Panc1 (cell line): ENCODE results near the gene LAP3. TPM values are rescaled to one million over a fixed set of nuclear protein-coding genes. Genes with fewer than 3 reads are reported as not detected.

Source experiments
- ATAC-seq: fragments of 200-7000 bp; cut with Tn5 transposase; 2 replicates; pipeline ENCODE4 v1.9.1; 2020; ENCODE audit warnings: mild to moderate bottlenecking, moderate library complexity
- BruUV-seq: library from RNA; stranded (reverse); fragments of 400-500 nt; replicated peaks from 2 replicates; lab custom pipeline; 2021; lab: Mats Ljungman, UMichigan
- CTCF ChIA-PET: fragments of 300-600 bp; sonication (Branson Sonifier 250); formaldehyde crosslinking; loops from one replicate; lab custom pipeline; 2022; ENCODE audit warnings: antibody characterized with exemption; lab: Charles Lee
- POLR2A ChIA-PET: fragments of 300-600 bp; sonication (Branson Sonifier 250); formaldehyde crosslinking; loops from one replicate; lab custom pipeline; 2022; ENCODE audit warnings: antibody characterized with exemption; lab: Charles Lee
- DNase-seq: peaks from one replicate; pipeline ENCODE4 v3.0.0-alpha.2; 2010; ENCODE audit warnings: low read depth, low spot score
- H3K27ac ChIP-seq: 2 replicates; pipeline ENCODE4 v1.5.1; 2011; ENCODE audit warnings: mild to moderate bottlenecking, low read length, inconsistent platforms
- H3K27me3 ChIP-seq: fragments of 200-500 bp; sonication (Bioruptor generic); 2 replicates; pipeline ENCODE4 v1.6.0; 2014; ENCODE audit warnings: low read length, inconsistent platforms; ENCODE audit not compliant: control insufficient read depth, insufficient read depth
- H3K36me3 ChIP-seq: fragments of 200-500 bp; sonication (Bioruptor generic); 2 replicates; pipeline ENCODE4 v1.5.1; 2014; ENCODE audit warnings: inconsistent platforms, mild to moderate bottlenecking, low read length, moderate library complexity; ENCODE audit not compliant: control insufficient read depth, insufficient read depth
- H3K4me1 ChIP-seq: 2 replicates; pipeline ENCODE4 v1.5.1; 2011; ENCODE audit warnings: inconsistent platforms, mild to moderate bottlenecking, low read length, moderate library complexity; ENCODE audit not compliant: control insufficient read depth, insufficient read depth
- H3K4me3 ChIP-seq, 2 experiments: 2 replicates each; pipeline ENCODE4 v1.5.1; 2011 to 2012; ENCODE audit warnings: low read depth in 2 of 2, low read length in 2 of 2, mild to moderate bottlenecking in 2 of 2, inconsistent platforms in 1 of 2, moderate library complexity in 1 of 2
- H3K9me3 ChIP-seq: fragments of 200-500 bp; sonication (Bioruptor generic); 2 replicates; pipeline ENCODE4 v1.5.1; 2014; ENCODE audit warnings: low read depth, mild to moderate bottlenecking, inconsistent platforms, low read length, moderate library complexity; ENCODE audit not compliant: control insufficient read depth, insufficient read depth
- POLR2AphosphoS5 ChIP-seq: IDR thresholded peaks from 2 replicates; pipeline ENCODE4 v1.6.1; 2012; ENCODE audit warnings: mild to moderate bottlenecking, low read depth, low read length, moderate library complexity
- SIN3A ChIP-seq: IDR thresholded peaks from 2 replicates; pipeline ENCODE4 v1.6.1; 2012; ENCODE audit warnings: low read depth, mild to moderate bottlenecking, low read length, moderate library complexity, borderline replicate concordance; ENCODE audit not compliant: insufficient read depth
- TCF7L2 ChIP-seq: IDR thresholded peaks from 2 replicates; pipeline ENCODE4 v1.6.1; 2011; ENCODE audit warnings: mild to moderate bottlenecking, low read depth, low read length, inconsistent platforms
- in situ Hi-C: cut with HindIII; loops from 2 replicates; pipeline ENCODE4 v1.10.0; 2016; ENCODE audit warnings: low sequenced_read_pairs, low pct_unique_long_range_greater_than_20kb
- intact Hi-C: fragments of 100-400 bp; cut with micrococcal nuclease; formaldehyde crosslinking; loops from one replicate; pipeline ENCODE4 v1.10.0; 2022; ENCODE audit not compliant: unreplicated experiment
- total RNA-seq: library from RNA; stranded (reverse); gene quantifications from one replicate; pipeline ENCODE4 v1.2.1, GENCODE V29; 2021; ENCODE audit not compliant: unreplicated experiment
- TF ChIP-seq, protein P1 (sequence below), 2 experiments: IDR thresholded peaks; 2 replicates each; pipeline ENCODE4 v1.6.1; 2011 to 2012; ENCODE audit warnings: low read depth in 2 of 2, control low read depth in 1 of 2, low read length in 1 of 2, mild to moderate bottlenecking in 1 of 2, moderate library complexity in 1 of 2; ENCODE audit not compliant: insufficient read depth in 1 of 2
- TF ChIP-seq, protein P2 (sequence below): fragments of 450-650 bp; IDR thresholded peaks from 2 replicates; pipeline ENCODE4 v1.5.1; 2017; ENCODE audit warnings: mild to moderate bottlenecking

The LAP3 gene
- total RNA-seq, 1 experiment from 2014 or later, result 51.4 TPM

DNA sequence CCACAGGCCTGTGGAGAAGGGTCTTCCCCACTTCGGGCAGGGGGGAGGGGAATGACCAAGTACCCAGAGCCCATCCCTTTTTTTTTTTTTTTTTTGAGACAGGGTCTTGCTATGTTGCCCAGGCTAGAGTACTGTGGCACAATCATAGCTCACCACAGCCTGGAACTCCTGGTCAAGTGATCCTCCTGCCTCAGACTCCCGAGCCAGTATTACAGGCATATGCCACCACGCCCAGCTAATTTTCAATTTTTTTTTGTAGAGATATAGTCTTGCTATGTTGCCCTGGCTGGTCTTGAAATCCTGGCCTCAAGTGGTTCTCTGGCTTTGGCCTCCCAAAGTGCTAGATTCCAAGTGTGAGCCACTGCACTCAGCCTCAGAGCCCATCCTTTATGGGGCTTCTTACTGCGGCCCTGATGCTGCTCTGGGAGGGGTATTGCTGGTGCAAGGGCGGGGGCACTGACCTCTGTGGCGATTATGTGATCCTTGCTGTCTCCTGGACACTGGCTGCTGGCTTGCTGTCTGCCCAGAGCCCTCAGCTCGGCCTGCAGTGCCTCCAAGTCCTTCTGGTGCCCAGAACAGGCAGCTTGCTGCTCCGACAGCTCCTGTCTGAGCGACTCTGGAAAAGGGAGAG lies 70.3 kb downstream of the LAP3 start:
- Histone ChIP-seq H3K27me3 (no peaks in the 10 kb centered on the region), H3K36me3 (no peaks in the 10 kb centered on the region), H3K9me3 (no peaks in the 10 kb centered on the region), H3K4me3 (no peak overlapping the region), H3K27ac (no peak overlapping the region), H3K4me1 (no peaks in the 10 kb centered on the region)
- DNase-seq, result no peak
- intact Hi-C loops, result no loop called here
- ChIA-PET POLR2A (no interaction called here), CTCF (no interaction called here)
- ATAC-seq, result no peak; the same call in 1 of the 2 replicates
- in situ Hi-C loops, result no loop called here
- BruUV-seq, result no TSS peak
- TF ChIP-seq TCF7L2 (no peak), POLR2AphosphoS5 (no peak), SIN3A (no peak)
- TF ChIP-seq, protein P1, sequence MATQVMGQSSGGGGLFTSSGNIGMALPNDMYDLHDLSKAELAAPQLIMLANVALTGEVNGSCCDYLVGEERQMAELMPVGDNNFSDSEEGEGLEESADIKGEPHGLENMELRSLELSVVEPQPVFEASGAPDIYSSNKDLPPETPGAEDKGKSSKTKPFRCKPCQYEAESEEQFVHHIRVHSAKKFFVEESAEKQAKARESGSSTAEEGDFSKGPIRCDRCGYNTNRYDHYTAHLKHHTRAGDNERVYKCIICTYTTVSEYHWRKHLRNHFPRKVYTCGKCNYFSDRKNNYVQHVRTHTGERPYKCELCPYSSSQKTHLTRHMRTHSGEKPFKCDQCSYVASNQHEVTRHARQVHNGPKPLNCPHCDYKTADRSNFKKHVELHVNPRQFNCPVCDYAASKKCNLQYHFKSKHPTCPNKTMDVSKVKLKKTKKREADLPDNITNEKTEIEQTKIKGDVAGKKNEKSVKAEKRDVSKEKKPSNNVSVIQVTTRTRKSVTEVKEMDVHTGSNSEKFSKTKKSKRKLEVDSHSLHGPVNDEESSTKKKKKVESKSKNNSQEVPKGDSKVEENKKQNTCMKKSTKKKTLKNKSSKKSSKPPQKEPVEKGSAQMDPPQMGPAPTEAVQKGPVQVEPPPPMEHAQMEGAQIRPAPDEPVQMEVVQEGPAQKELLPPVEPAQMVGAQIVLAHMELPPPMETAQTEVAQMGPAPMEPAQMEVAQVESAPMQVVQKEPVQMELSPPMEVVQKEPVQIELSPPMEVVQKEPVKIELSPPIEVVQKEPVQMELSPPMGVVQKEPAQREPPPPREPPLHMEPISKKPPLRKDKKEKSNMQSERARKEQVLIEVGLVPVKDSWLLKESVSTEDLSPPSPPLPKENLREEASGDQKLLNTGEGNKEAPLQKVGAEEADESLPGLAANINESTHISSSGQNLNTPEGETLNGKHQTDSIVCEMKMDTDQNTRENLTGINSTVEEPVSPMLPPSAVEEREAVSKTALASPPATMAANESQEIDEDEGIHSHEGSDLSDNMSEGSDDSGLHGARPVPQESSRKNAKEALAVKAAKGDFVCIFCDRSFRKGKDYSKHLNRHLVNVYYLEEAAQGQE (IDR thresholded peaks at IDR 0.05; ENCODE audit: insufficient read depth in 1 of 2, low read depth in 2 of 2, low read length in 1 of 2), result no peak
- TF ChIP-seq, protein P2, sequence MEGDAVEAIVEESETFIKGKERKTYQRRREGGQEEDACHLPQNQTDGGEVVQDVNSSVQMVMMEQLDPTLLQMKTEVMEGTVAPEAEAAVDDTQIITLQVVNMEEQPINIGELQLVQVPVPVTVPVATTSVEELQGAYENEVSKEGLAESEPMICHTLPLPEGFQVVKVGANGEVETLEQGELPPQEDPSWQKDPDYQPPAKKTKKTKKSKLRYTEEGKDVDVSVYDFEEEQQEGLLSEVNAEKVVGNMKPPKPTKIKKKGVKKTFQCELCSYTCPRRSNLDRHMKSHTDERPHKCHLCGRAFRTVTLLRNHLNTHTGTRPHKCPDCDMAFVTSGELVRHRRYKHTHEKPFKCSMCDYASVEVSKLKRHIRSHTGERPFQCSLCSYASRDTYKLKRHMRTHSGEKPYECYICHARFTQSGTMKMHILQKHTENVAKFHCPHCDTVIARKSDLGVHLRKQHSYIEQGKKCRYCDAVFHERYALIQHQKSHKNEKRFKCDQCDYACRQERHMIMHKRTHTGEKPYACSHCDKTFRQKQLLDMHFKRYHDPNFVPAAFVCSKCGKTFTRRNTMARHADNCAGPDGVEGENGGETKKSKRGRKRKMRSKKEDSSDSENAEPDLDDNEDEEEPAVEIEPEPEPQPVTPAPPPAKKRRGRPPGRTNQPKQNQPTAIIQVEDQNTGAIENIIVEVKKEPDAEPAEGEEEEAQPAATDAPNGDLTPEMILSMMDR, result no peak

DNA sequence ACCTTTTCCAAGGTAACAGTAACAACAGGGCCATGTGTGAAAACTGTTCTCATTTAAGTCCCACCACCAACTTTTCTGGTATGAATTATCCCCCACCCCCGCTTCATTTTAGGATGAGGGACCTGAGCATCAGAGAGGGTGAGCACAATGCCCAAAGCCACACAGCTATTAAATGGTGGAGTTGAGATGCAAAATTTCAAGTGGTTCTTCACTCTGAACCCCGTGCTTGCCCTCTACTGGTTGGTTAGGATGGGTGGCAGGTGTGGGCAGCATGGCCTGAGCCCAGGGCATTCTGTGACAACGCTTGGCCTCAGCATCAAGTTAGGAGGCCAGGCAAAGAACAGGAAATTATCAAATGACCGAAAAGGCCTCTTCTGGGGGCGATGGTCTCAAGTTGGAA lies 70.9 kb downstream of the LAP3 start:
- CTCF ChIA-PET, result no interaction called here
- Histone ChIP-seq H3K36me3 (no peaks in the 10 kb centered on the region), H3K27ac (no peak overlapping the region), H3K4me1 (no peaks in the 10 kb centered on the region), H3K9me3 (no peaks in the 10 kb centered on the region), H3K27me3 (no peaks in the 10 kb centered on the region), H3K4me3 (no peak overlapping the region)
- intact Hi-C loops (no loop called here), in situ Hi-C loops (no loop called here)
- TF ChIP-seq, protein P2, result no peak; the same call in 1 of the 2 replicates
- TF ChIP-seq SIN3A (no peak), POLR2AphosphoS5 (no peak)
- TF ChIP-seq, protein P1 (IDR thresholded peaks at IDR 0.05; ENCODE audit: insufficient read depth in 1 of 2, low read depth in 2 of 2, low read length in 1 of 2), result no peak
- no peak for DNase-seq
- POLR2A ChIA-PET, result no interaction called here
- no TSS peak for BruUV-seq
- peak; percentile 74; the same call in 1 of the 2 replicates for ATAC-seq
